Measurements from ENCODE around the gene CNPPD1. TPM values are rescaled to one million over a fixed set of nuclear protein-coding genes. Genes with fewer than 3 reads are reported as not detected.

CNPPD1 gene
- 20.5 TPM for total RNA-seq (ENCODE audit: insufficient read depth, low replicate concordance)

DNA sequence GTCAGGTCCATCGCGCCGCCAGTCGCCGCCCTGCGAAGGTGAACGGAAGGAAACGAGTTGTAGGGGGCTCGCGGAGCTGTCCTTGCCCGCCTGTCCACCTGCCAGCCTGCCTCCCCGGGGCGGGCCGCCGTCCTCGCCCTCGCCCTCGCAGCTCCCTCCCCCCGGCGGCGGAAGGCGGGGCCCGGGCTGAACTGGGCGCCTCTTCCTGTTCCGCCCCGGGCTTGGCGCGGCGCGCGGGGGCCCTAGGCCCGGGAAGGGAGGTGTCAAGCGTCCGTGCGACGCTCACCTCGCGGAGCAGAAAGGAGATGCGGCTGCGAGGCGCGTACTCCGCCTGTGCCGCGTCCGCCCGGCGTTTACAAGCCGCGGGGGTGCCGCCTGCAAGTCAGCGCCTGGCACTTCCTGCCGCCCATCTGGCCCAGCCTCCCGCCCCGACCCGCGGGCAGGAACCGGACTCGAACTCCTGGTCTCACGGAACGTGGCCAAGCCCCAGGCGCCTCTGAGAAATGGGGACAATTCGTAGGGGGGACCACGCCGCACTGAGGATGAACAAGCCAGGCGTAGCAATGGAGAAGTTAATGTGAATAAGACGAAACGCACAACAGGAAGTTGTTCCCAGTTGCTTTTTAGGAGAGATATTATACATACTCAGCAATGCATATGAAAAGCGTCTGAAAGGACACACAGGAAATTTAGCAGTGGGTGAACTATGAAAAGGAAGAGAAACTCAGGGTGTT, at the start of gene CNPPD1:
CNPPD1 (minus strand) TSS at position 108 of the 734 bp plus-strand sequence; CDS start at position 11, 97 bp downstream.
- DNase-seq (ENCODE audit: low spot score): peak; percentile 92

DNA sequence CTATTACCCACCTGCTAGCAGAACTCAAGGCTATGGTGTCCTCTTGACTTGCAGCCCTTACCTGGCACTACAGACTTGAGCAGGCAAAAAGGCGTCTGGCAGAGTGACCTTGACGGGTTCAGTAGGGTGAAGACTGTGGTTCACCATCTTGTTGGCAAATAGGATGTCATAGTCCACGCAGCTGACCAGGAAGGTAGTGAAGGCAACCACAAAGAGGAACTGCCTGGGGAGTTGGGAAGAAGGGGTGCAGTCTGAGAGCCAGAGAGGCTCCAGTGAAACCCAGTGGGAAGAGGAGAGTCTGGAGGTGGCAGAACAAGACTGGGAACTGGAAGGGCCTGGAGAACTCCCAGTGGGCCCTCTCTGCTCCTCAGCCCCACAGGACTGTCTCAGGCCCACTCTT, 48.6 kb upstream of the CNPPD1 start:
- no peak for DNase-seq (ENCODE audit: low spot score)

DNA sequence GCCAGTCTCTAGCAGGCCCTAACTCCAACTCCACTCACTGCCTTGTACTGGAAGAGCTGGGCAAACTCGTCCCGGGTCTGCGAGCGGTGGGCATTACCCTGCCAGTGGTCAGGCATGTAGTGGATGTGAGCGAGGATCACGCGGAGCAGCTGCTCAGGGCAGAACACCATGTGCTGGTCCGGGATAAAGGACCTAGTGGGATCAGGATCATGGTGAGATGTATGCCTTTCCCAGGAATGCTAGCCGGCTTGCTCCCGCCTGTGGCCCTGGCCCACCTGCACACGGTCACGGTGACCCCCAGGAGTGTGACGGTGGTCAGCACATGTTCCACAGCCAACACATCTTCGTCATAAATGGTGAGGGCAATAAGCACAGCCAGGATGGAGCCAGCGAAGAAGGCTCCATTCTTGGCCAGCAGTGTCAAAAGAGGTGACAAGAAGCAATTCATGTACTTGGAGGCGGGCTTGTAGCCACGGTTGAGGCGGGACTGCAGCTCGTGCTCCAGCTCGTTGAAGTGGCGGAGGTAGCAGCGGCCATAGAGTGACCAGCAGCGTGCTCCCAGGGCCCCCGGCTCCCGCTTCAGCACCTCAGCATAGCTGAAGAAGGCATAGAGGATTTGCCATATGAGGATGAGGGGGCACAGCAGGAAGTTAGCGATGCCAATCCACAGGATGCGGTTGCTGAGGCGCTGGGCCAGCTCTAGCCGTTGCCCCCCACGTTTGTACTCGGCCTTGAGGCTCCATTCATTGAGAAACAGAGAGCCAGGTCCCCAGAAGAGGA, 47.3 kb upstream of the CNPPD1 start:
- no peak for DNase-seq (ENCODE audit: low spot score)

GRCh38 chr2:219221957-219222518, 45.3 kb upstream of the CNPPD1 start:
- no peak for DNase-seq (ENCODE audit: low spot score)

DNA sequence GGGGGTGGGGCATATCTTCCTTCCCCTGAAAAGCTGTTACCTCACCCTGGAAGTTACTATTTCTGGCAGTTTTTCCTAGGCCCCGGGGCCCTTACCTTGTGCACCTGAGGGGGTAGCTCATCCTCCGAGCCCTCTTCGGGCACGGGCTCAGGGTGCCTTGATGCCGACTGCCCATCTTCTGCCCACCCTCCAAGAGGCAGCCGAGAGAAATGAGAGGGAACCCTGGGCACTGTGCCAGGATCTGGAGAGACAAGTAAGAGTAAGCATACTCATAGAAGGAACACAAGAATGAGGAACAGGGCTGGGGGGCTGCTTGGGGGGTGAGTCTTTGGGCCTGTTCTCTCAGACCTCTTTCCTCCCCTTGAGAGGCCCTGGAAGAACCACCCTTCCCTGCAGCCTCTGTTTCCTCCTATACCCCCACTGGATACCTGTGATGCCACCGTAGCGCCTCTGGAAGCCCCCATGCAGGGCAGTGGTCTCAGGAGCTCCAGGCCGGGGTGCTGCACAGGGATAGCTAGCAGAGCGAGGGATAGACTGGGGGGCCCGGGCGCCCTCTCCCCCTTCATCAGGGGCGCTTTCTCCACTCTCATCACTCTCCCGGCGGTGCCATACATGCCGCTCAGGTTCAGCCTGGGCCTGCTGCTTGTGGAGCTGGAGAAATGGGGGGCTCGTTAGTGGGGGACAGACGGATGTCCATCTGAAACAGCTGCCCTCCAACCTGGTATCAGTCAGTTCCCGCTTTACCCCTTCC, 44.1 kb upstream of the CNPPD1 start:
- DNase-seq (ENCODE audit: low spot score): no peak

- DNase-seq (ENCODE audit: low spot score): no peak
Observed at GRCh38 chr2:219219784-219220532, 43.2 kb upstream of the CNPPD1 start.

DNA sequence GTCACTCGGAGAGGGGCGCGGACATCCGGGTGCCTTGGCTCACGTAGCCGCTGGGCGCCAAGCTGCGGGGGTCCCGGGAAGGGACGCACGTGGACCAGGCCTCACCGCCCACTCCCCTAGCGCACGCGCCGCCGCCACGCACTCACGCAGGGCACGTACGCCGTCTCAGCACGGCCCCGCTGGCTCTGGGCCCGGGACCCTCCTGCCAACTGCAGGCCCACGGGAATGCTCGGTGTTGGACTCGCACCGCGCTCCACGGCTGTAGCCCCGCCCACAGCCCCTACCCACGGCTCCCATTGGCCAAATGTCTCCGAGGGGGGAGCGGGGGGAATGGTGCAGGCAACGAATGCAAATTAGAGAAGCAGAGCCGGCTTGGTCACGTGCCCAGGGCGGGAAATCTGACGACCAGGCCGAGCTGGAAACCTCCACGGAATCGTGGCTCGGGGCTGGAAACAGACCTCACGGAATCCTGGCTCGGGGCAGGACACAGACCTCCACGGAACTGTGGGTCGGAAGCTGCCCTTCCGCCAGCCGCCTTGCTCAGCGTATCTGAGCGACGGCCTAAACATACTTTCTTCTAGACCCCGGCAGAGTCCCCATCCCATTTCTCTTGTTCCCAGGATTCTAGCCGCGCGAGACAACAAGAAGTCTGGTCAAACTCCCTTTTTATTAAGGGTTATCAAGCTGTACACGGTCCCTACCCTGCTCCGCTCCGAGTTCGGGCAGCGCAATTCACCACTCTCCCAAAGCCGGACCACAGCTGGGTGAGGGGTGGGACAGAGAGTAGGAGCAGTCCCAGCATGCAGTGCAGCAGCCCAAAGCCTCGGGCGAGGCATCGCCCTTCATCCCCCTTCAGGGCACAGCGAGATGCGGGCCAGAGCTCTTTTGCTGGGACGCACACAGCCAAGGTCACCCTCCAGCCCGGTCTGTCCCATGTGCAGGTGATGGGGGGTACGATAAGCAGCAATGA, 42.3 kb upstream of the CNPPD1 start, which contains the start of gene ABCB6:
ABCB6 (minus strand) TSS at position 227 of the 970 bp plus-strand sequence. CDS start 285 bp downstream, outside the sequence.
- DNase-seq (ENCODE audit: low spot score): peak; percentile 99

- DNase-seq (ENCODE audit: low spot score): peak; percentile 80
Observed at GRCh38 chr2:219218217-219218731, 41.5 kb upstream of the CNPPD1 start.

GRCh38 chr2:219216535-219216915, 39.8 kb upstream of the CNPPD1 start:
- DNase-seq (ENCODE audit: low spot score): no peak

- no peak for DNase-seq (ENCODE audit: low spot score)
Observed at GRCh38 chr2:219215871-219216534, 39.3 kb upstream of the CNPPD1 start.

GRCh38 chr2:219214786-219215185, 38.1 kb upstream of the CNPPD1 start:
- DNase-seq (ENCODE audit: low spot score): no peak

DNA sequence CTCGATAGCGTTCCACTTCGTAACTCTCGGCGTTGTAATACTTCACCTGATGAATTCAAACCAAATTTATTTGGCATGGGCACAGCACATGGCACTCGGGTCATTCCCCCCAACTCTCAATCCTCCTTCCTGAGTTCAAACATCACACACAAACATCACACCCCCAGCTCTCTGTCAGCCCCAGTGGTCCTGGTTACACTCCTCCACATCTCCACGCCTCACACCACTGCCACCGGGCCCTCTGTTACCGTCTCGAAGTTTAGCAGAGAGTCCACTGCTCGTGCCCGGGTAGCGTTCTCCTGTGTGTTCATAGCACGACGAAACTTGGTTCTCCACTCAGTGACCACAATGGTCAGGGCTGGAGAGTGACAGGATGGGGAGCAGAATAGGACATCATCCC, 37.4 kb upstream of the CNPPD1 start:
- DNase-seq (ENCODE audit: low spot score): no peak

DNA sequence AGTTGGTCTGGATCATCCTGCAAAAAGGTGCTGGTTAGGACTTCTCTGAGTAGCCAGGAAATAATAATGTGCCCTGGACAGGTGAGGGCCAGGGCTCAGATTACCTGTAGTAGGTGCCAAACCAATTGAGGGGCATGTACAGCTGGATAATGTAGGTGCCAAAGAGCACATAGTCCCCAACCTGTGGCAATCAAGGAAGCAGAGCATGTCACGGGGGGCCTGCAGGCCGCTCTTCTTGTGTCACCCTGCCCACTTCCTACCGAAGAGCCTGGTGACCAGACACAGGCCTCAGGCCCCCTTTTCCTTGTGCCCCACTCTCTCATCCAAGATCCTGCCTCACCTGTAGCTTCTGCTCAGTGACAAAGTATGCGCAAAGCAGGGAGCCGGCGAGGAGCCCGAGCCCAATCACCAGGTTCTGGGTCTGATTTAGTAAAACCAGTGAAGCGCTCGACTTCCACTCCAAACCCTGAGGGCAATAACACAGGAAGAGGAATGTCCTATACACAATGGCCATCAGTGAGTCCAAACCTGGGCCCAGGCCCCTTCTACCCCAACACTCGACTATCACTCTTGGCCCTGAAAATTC, 36.9 kb upstream of the CNPPD1 start:
- no peak for DNase-seq (ENCODE audit: low spot score)

DNA sequence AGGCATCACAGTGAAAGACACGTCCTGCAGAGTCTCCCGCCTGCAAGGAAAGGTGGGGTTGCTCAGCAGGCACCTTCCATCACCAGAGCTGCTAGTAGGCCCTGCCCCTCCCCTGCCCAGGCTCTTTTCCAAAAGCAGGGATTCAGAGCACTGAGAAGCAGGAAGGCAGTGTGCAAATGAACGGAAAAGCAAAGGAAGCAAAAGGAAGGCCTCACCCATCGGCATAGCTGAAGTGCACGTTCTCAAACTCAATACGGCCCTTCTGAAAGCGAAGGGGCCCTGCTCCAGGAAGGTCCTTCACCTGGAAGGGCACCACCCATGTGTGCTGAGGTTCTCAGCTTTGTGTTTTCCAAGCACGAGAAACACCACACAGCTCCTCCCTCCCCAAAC, 36.3 kb upstream of the CNPPD1 start:
- DNase-seq (ENCODE audit: low spot score): no peak

- DNase-seq (ENCODE audit: low spot score): no peak
Observed at GRCh38 chr2:219210886-219211362, 34.2 kb upstream of the CNPPD1 start.

DNA sequence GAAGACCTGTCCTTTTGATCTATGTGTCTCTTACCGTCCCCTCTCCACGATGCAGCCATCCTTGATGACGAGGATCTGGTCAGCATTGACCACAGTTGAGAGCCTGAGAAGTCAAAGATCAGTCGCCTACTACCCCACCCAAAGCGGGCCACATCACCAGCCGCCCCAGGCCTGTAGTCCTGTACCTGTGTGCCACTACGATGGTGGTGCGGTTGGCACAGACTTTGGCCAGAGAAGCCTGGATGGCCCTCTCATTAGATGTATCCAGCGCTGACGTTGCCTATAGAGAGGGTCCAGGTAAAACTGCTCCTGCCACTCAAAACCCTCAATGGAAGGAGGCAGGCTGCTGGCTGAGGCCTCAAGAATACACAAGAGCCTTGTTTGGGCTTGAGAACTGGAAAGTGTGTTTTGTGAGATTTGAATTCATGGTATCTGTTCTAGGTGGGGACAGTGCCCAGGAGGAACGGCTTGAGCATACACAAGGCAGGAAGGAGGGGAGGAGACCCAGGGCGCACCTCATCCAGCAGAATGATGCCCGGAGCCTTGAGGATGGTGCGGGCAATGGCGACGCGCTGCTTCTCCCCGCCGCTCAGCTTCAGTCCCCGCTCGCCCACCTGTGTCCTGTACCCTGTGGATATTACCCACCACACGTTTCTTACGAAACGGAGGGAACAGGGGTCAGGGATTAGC, 33.6 kb upstream of the CNPPD1 start:
- DNase-seq (ENCODE audit: low spot score): no peak

GRCh38 chr2:219209236-219210195, 32.8 kb upstream of the CNPPD1 start:
- DNase-seq (ENCODE audit: low spot score): no peak

All from umbilical cord (tissue), 2 donors.